T-helper 1 cell (primary cell): ENCODE data around the gene ANXA4.
"Not testable (repeated sequence)": the region's sequence is repeated elsewhere in the genome, so short reads cannot be mapped to it uniquely, and the experiment has no call there.

Source experiments
- DNase-seq, 5 donors: peaks; one replicate each; pipeline ENCODE4 v3.0.0-alpha.2; 2012 to 2020

The ANXA4 gene

GRCh38 chr2:69755862-69756467 lies 14.0 kb downstream of the ANXA4 start:
- peak in 1 of 5 donors; percentile 32 for DNase-seq

DNA sequence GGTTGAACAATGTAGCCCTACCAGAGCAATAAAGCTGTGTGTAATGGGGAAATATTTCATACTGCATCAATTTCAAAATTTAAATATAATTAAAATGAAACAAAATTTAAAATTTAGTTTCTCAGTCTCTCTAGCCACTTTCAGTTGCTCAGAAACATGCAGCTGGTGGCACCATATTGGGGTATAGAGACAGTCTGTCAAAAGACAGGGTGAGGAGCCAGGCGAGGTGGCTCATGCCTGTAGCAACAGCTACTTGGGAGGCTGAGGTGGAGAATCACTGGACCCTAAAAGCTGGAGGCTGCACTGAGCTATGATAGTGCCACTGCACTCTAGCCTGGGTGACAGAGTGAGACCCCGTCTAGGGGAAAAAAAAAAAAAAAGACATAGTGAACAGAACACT lies 20.1 kb downstream of the ANXA4 start:
- no peak for DNase-seq

GRCh38 chr2:69762513-69763494 lies 20.9 kb downstream of the ANXA4 start:
- no peak for DNase-seq

- not testable (repeated sequence) for DNase-seq
These were observed 21.9 kb downstream of the ANXA4 start for GRCh38 chr2:69763831-69764230.

- peak in 1 of 5 donors; percentile 20 for DNase-seq
These were observed 22.6 kb downstream of the ANXA4 start for GRCh38 chr2:69764286-69765095.

GRCh38 chr2:69765096-69765380 lies 23.1 kb downstream of the ANXA4 start:
- DNase-seq = no peak

DNA sequence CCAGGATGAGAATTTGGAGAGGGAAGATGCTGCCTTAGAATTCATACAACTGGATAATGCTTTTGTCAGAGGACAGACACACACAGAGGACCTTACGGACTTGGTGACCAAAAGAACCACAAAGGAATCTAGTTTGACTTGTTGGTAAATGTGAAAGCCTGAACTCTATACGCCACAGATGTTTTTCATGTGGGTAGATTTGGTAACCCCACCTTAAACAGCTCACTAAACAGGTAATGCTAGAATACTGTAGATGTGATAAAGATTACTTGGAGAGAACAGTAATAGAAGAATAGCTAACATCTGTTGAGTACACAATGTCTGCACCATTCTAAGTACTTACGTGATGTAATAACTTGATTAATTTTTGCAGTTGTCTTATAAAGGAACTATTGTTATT lies 24.1 kb downstream of the ANXA4 start:
- DNase-seq = no peak

DNA sequence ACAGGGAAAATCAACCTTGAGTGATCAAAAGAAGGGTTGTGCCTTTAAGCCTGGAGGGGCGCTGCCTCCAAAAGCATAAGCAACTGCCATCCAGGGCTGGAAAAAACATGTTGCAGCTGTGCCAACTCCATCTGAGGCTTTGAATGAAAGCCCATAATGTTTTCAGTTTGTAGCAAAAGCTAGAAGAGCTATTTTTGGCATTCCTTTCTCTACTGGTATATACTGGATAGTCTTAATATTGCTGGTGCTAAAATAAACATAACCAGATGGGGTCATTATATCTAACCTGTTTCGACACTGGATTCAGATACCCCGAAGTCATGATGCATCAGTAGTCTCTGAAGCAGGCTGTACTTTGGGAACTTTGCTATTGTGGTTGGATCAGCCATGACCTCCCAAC lies 25.1 kb downstream of the ANXA4 start:
- no peak for DNase-seq

GRCh38 chr2:69768235-69768634 lies 26.3 kb downstream of the ANXA4 start:
- no peak for DNase-seq

DNA sequence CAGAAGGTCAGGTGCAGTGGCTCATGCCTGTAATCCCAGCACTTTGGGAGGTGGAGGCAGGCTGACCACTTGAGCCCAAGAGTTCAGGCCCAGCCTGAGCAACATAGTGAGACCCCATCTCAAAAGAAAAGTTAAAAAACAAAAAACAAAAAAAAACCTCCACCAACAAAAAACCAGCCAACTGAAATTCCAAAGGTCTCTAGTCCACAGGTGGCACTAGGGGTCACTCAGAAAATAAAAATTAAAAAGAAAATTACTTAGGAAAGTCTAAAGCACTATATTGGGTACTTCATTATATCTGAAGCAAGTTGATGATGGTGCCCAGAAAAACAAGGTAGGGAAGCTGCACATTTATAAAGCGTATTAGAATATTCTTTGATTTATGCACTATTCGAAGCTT lies 26.9 kb downstream of the ANXA4 start:
- DNase-seq = no peak

DNA sequence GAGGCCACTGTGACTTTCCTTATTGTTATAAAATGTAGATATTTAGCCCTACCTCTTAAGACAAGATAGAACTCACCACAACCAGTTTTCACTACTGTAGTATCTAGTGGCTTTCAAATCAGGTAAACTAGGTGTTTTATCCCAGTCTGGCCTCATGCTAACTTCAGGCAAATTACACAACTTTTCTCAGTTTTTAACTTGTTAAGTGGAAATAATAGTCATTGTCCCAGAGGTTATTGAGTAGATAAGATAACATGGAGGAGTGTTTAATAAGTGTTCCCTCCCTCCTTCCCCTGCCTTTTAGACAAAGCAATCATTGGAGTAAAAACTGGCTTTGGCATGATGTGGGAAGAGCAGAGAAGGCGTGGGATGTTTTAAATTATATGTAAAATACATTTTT lies 27.3 kb downstream of the ANXA4 start:
- DNase-seq = no peak

DNA sequence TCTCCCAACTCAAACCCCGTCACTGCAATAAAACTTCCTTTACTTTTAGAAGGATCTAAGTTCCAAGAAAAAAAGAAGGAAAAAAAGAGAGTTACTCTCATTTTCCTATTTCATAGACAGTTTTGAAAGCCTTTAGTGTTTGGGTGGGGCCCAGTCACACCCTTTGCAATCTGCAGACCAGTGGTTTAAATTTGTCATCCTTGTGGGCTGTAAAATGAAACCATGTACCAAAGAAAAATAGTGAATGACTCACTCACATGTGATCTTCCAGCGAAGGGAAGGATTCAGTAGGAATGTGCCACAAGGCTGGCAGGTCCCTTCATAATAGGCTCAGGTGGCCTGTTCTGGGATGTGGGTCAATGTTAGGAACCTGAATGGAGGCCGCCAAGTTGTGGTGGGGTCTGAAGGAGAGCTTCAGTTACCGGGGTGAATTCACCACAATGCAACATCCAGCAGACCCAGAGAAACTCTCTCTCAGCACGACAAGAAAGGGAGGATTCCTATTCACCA lies 28.3 kb downstream of the ANXA4 start:
- peak in 1 of 5 donors; percentile 47 for DNase-seq

- no peak for DNase-seq
These were observed 28.8 kb downstream of the ANXA4 start for GRCh38 chr2:69770747-69771146.

- DNase-seq = no peak
These were observed 29.5 kb downstream of the ANXA4 start for GRCh38 chr2:69771461-69771860.

- DNase-seq = no peak
These were observed 31.3 kb downstream of the ANXA4 start for GRCh38 chr2:69773206-69773605.

- peak in 1 of 5 donors; percentile 2 for DNase-seq
These were observed 32.5 kb downstream of the ANXA4 start for GRCh38 chr2:69774258-69774983.

DNA sequence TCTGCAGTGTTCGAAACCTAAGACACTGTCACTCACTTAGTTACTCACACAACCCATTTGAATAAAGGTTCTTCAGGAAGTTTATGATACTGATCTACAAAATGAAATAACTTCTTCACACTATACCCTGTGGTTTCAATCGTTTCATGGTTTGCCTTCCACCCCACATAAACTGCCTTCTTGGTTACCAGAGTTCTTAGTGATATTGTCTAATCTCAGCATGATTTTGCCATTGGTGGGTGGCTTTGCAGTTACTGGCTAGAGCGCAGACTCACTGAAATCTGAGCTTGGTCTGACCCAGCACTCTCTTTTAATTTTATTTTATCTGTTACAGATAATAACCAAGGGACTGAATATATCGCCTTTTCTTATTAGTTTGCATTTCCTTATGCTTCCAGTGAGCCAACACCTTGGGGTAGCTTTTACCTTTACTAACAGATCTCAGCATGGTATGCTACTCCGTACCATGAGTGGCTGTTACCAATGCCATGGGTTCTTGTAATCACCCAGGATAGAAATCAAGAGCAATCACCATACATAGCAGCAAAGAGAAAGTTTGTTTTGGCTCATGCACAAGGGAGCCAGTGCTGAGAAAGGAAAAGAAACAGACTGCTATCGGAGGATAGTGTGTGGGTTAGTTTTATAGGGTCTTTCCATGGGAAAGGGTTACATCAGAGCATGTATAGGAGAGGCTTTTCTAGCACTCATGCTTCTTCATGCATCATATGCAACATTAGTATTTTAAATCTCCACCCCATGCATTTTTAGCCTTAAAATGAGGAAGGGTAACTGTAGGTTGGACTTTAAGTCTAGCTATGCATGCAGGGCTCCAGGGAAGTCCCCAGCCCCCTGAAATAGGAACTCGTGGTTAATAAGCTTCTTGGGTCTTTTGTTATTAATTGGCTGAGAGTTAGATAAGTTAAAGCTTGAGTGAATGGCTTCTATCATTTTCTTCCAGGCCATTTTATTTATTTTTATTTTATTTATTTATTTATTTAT lies 33.3 kb downstream of the ANXA4 start:
- peak in 2 of 5 donors; percentile 8 to 66 for DNase-seq

DNA sequence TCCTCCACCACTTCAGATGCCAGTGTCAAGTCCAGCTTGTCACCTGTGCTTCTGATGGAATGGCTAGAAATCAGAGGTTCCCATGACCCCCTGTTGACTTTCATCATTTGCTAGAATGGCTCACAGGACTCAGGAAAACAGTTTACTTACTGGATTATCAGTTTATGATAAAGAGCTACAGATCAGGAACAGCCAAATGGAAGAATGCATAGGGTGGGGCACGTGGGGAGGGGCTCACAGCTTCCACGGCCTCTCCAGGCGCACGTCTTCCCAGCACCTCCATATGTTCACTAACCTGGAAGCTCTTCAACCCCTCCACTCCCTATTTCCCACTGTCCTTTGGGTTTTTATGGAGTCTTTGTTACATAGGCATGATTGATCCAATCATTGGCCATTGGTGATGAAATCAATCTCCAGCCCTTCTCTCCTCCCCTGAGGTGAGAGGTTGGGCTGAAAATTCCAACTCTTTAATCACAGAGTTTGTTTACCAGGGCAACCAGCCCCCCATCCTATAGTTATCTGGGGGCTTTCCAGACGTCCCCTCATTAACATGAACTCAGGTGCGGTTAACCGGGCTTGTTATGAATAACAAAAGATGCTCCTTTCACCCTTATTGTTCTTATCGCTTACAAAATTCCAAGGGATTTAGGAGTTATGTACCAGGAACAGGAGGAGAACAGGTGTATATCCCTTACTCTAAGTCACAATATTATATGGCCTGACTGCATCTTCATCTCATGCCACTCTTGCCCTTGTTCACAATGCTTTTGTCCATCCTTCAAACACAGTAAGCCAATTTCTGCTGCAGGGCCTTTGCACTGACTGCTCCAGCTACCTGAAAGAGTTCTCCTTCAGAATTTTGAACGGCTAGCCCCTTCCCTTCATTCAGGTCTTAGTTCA lies 35.2 kb downstream of the ANXA4 start:
- no peak for DNase-seq

DNA sequence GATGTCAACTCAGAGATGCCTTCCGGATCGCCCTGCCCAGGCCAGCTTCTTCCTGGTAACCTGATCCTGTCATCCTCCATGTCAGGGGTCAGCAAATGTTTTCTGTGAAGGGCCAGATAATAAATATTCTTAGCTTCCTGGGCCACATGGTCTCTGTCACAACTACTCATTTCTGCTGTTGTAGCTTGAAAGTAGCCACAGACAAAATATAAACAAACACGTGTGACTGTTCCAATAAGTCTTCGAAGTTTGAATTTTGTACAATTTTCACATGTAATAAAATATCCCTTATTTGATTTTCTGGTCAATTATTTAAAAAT lies 35.8 kb downstream of the ANXA4 start:
- no peak for DNase-seq
